GM06990 (cell line): Measurements from ENCODE around the gene TNS2.
A peak's percentile ranks its signal among the peaks of the same experiment; 100 is the strongest.
"Not testable (repeated sequence)": the region's sequence is repeated elsewhere in the genome, so short reads cannot be mapped to it uniquely, and the experiment has no call there.

Source experiments
- DNase-seq: peaks from one replicate; pipeline ENCODE4 v3.0.0-alpha.2; 2011; ENCODE audit not compliant: insufficient read length; ENCODE audit errors: extremely low read depth
- H3K27me3 ChIP-seq: replicated peaks from 2 replicates; pipeline ENCODE4 v1.6.0; 2011; ENCODE audit warnings: low read length; ENCODE audit not compliant: control insufficient read depth, insufficient read depth
- H3K36me3 ChIP-seq: 2 replicates; pipeline ENCODE4 v1.5.1; 2011; ENCODE audit warnings: low read length; ENCODE audit not compliant: control insufficient read depth, insufficient read depth
- H3K4me3 ChIP-seq: replicated peaks from 2 replicates; pipeline ENCODE4 v1.5.1; 2011; ENCODE audit warnings: low read depth, mild to moderate bottlenecking, control low read depth, low read length
- TF ChIP-seq, protein P1 (sequence below): IDR thresholded peaks from 2 replicates; pipeline ENCODE4 v1.5.1; 2011; ENCODE audit warnings: low read length, control low read depth, mild to moderate bottlenecking, inconsistent platforms; ENCODE audit not compliant: insufficient read depth, poor library complexity, severe bottlenecking

Gene TNS2

GRCh38 chr12:53102883-53103807 is 53.3 kb downstream of the TNS2 start, which contains the start of gene SOAT2:
SOAT2 (plus strand) TSS chr12:53103486; CDS start chr12:53103578, 92 bp downstream.
- Histone ChIP-seq H3K4me3 (no peak within 1 kb of the TSS), H3K36me3 (no peaks in the 10 kb centered on the region), H3K27me3 (no peaks in the 10 kb centered on the region)
- TF ChIP-seq, protein P1, sequence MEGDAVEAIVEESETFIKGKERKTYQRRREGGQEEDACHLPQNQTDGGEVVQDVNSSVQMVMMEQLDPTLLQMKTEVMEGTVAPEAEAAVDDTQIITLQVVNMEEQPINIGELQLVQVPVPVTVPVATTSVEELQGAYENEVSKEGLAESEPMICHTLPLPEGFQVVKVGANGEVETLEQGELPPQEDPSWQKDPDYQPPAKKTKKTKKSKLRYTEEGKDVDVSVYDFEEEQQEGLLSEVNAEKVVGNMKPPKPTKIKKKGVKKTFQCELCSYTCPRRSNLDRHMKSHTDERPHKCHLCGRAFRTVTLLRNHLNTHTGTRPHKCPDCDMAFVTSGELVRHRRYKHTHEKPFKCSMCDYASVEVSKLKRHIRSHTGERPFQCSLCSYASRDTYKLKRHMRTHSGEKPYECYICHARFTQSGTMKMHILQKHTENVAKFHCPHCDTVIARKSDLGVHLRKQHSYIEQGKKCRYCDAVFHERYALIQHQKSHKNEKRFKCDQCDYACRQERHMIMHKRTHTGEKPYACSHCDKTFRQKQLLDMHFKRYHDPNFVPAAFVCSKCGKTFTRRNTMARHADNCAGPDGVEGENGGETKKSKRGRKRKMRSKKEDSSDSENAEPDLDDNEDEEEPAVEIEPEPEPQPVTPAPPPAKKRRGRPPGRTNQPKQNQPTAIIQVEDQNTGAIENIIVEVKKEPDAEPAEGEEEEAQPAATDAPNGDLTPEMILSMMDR = no peak
- peak; percentile 48 for DNase-seq

DNA sequence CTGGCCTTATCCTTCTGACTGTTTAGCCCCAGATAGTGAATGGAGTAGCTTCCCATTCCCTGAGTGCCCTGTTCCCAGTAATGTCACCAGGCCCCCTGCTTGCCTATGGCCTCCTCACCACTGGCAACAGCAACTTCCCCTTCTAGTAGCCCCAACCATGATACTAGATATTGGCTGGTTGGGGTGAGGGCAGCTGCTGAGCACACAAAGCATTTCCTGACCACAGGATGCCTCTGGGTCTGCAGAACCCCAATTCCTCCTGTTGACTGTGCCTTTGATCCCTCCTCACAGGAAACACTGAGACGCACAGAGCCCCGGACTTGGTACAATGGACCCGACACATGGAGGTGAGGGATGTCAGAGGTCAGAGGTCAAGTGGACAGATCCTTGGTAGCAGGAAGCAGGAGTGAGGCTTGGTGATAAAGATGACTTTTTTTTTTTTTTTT is 54.0 kb downstream of the TNS2 start:
- H3K4me3 ChIP-seq = no peak overlapping the region
- H3K27me3 ChIP-seq = no peaks in the 10 kb centered on the region
- H3K36me3 ChIP-seq = no peaks in the 10 kb centered on the region
- TF ChIP-seq, protein P1 = no peak
- DNase-seq = peak; percentile 28

DNA sequence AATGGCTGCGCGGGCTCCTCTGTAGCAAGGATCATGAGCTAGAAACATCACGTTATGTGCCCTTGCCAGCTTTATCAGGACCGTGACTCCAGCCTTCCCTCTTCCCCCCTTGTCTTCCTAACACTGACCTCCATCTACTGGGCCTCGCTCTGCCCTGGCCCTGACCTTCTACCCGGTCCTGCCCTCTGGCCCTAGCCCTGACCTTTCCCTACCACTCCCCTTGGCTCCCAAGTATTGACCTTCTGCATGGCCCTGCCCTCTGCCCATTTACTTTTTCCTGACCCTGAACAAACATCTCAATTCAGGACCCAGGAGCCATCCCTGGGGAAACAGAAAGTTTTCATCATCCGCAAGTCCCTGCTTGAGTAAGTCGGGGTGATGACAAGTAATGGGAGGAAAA is 55.4 kb downstream of the TNS2 start:
- no peaks in the 10 kb centered on the region for H3K27me3 ChIP-seq
- DNase-seq = no peak
- no peaks in the 10 kb centered on the region for H3K36me3 ChIP-seq
- TF ChIP-seq, protein P1 = no peak
- no peak overlapping the region for H3K4me3 ChIP-seq

- H3K36me3 ChIP-seq = no peaks in the 10 kb centered on the region
- H3K4me3 ChIP-seq = no peak overlapping the region
- no peak for DNase-seq
- TF ChIP-seq, protein P1 = no peak
- no peaks in the 10 kb centered on the region for H3K27me3 ChIP-seq
Observed at GRCh38 chr12:53105712-53106439, 56.0 kb downstream of the TNS2 start.

DNA sequence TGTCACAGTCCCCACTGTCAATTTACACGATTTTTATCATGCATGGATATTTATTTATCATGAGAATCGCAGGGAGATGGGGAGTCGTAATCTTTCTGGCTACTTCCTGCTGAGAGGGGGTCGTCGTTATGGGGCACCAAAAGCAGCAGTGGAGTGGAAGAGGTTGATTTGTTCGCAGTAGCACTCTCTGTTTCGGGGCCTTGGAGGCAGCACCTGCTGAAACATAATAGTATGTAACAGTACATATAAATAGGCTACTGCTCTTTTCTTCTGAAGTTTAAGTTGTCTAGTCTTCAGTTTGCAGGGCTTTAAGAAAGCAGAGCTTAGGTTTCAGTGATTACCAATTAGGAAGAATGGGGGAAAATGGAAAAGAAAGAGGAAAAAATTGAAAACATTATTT is 57.3 kb downstream of the TNS2 start:
- Histone ChIP-seq H3K4me3 (no peak overlapping the region), H3K36me3 (no peaks in the 10 kb centered on the region), H3K27me3 (no peaks in the 10 kb centered on the region)
- no peak for DNase-seq
- TF ChIP-seq, protein P1 = no peak

GRCh38 chr12:53112431-53112830 is 62.6 kb downstream of the TNS2 start:
- H3K27me3 ChIP-seq, DNase-seq, H3K4me3 ChIP-seq, H3K36me3 ChIP-seq: not testable (repeated sequence)
